Measurements from ENCODE around the gene MLC1. TPM values are rescaled to one million over a fixed set of nuclear protein-coding genes. Genes with fewer than 3 reads are reported as not detected.

MLC1 gene
- total and polyA plus RNA-seq, 2 donors (not counting 1 experiment from before 2014, with no cell fraction given) = 0.34 TPM; not detected in 1

GRCh38 chr22:50047346-50047745 is 37.9 kb downstream of the MLC1 start:
- Histone ChIP-seq H3K4me3 (ENCODE audit: control extremely low read depth in 1 of 5, extremely low read depth in 1 of 5, insufficient read depth in 1 of 5, low read depth in 2 of 5, low read length in 4 of 5) (no peak overlapping the region), H3K27me3 (replicated peaks in 1 of 4; ENCODE audit: control extremely low read depth in 1 of 4, control insufficient read depth in 3 of 4, insufficient read depth in 4 of 4, low read length in 3 of 4) (peaks cover 0 to 19% (median 0%) of the 10 kb centered on the region in 4 experiments), H3K9ac (ENCODE audit: low read length) (no peak overlapping the region), H3K79me2 (ENCODE audit: control insufficient read depth, insufficient read depth, low read length) (no peaks in the 10 kb centered on the region), H3K9me3 (ENCODE audit: control extremely low read depth in 1 of 3, control insufficient read depth in 2 of 3, insufficient read depth in 1 of 3, low read length in 2 of 3) (peaks cover 0 to 10% (median 0%) of the 10 kb centered on the region in 3 donors), H3K27ac (ENCODE audit: low read length in 2 of 2) (no peak overlapping the region), H4K20me1 (ENCODE audit: control insufficient read depth, insufficient read depth, low read length, poor library complexity, severe bottlenecking) (no peaks in the 10 kb centered on the region), H3K4me1 (ENCODE audit: control insufficient read depth in 2 of 2, insufficient read depth in 2 of 2, low read length in 2 of 2) (no peaks in the 10 kb centered on the region), H3K4me2 (replicated peaks; ENCODE audit: low read depth, low read length, poor library complexity, severe bottlenecking) (no peak overlapping the region), H3K36me3 (replicated peaks in 1 of 2; ENCODE audit: control extremely low read depth in 1 of 2, control insufficient read depth in 1 of 2, extremely low read depth in 1 of 2, insufficient read depth in 2 of 2, low read length in 1 of 2) (no peaks in the 10 kb centered on the region), H2AFZ (ENCODE audit: insufficient read depth, low read depth, low read length, poor library complexity, severe bottlenecking) (no peak overlapping the region)
- no peak overlapping the region for H3K27ac Mint-ChIP-seq
- ChIA-PET POLR2A (no interaction called here), CTCF (no interaction called here)
- intact Hi-C loops (cut with micrococcal nuclease) = no loop called here
- ATAC-seq (ENCODE audit: low read depth) (no peak), DNase-seq (no peak)
- no peaks in the 10 kb centered on the region for H3K4me1 Mint-ChIP-seq
- peaks cover 26% of the 10 kb centered on the region for H3K27me3 Mint-ChIP-seq
- no peak overlapping the region for H3K4me3 Mint-ChIP-seq
- TF ChIP-seq EZH2 (IDR thresholded peaks at IDR 0.05; ENCODE audit: borderline replicate concordance, insufficient read depth, low read depth, low read length, poor library complexity, severe bottlenecking) = no peak
- no peak for TF ChIP-seq CTCF (IDR thresholded peaks at IDR 0.05)
- 98% methylated on average over 14 of the region's 16 CpGs for WGBS (ENCODE audit: insufficient coverage)
- no peaks in the 10 kb centered on the region for H3K9me3 Mint-ChIP-seq (ENCODE audit: insufficient read depth)

GRCh38 chr22:50046481-50047245 is 38.6 kb downstream of the MLC1 start:
- H3K27ac ChIP-seq (ENCODE audit: low read length in 2 of 2) = no peak overlapping the region
- H3K9me3 ChIP-seq (ENCODE audit: control extremely low read depth in 1 of 3, control insufficient read depth in 2 of 3, insufficient read depth in 1 of 3, low read length in 2 of 3) = peaks cover 0 to 5% (median 0%) of the 10 kb centered on the region in 3 donors
- peaks cover 21% of the 10 kb centered on the region for H3K27me3 Mint-ChIP-seq
- H3K4me1 ChIP-seq (ENCODE audit: control insufficient read depth in 2 of 2, insufficient read depth in 2 of 2, low read length in 2 of 2) = no peaks in the 10 kb centered on the region
- H3K79me2 ChIP-seq (ENCODE audit: control insufficient read depth, insufficient read depth, low read length) = no peaks in the 10 kb centered on the region
- no peak overlapping the region for H3K9ac ChIP-seq (ENCODE audit: low read length)
- no peaks in the 10 kb centered on the region for H3K36me3 ChIP-seq (replicated peaks in 1 of 2; ENCODE audit: control extremely low read depth in 1 of 2, control insufficient read depth in 1 of 2, extremely low read depth in 1 of 2, insufficient read depth in 2 of 2, low read length in 1 of 2)
- no peak overlapping the region for H2AFZ ChIP-seq (ENCODE audit: insufficient read depth, low read depth, low read length, poor library complexity, severe bottlenecking)
- no peak for ATAC-seq (ENCODE audit: low read depth)
- H3K9me3 Mint-ChIP-seq (ENCODE audit: insufficient read depth) = no peaks in the 10 kb centered on the region
- peaks cover 0 to 15% (median 0%) of the 10 kb centered on the region in 4 experiments for H3K27me3 ChIP-seq (replicated peaks in 1 of 4; ENCODE audit: control extremely low read depth in 1 of 4, control insufficient read depth in 3 of 4, insufficient read depth in 4 of 4, low read length in 3 of 4)
- no peaks in the 10 kb centered on the region for H4K20me1 ChIP-seq (ENCODE audit: control insufficient read depth, insufficient read depth, low read length, poor library complexity, severe bottlenecking)
- POLR2A ChIA-PET = no interaction called here
- H3K4me3 Mint-ChIP-seq = no peak overlapping the region
- no peak overlapping the region for H3K27ac Mint-ChIP-seq
- H3K4me3 ChIP-seq (ENCODE audit: control extremely low read depth in 1 of 5, extremely low read depth in 1 of 5, insufficient read depth in 1 of 5, low read depth in 2 of 5, low read length in 4 of 5) = no peak overlapping the region
- intact Hi-C loops (cut with micrococcal nuclease) = no loop called here
- 96% methylated on average over 10 of the region's 27 CpGs for WGBS (ENCODE audit: insufficient coverage)
- no peaks in the 10 kb centered on the region for H3K4me1 Mint-ChIP-seq
- no peak for DNase-seq
- no peak overlapping the region for H3K4me2 ChIP-seq (replicated peaks; ENCODE audit: low read depth, low read length, poor library complexity, severe bottlenecking)
- TF ChIP-seq CTCF (IDR thresholded peaks at IDR 0.05) (no peak), EZH2 (IDR thresholded peaks at IDR 0.05; ENCODE audit: borderline replicate concordance, insufficient read depth, low read depth, low read length, poor library complexity, severe bottlenecking) (no peak)
- CTCF ChIA-PET = no interaction called here
